HUDEP-2 (cell line): ENCODE measurements around the gene JTB.
"Not testable (repeated sequence)": the region's sequence is repeated elsewhere in the genome, so short reads cannot be mapped to it uniquely, and the experiment has no call there.

Experiments used
- DNase-seq, 76 experiments: peaks; one replicate each; lab custom pipeline; 2025; ENCODE audit not compliant: unreplicated experiment in 76 of 76; lab: John Stamatoyannopoulos, UW

Gene JTB

DNA sequence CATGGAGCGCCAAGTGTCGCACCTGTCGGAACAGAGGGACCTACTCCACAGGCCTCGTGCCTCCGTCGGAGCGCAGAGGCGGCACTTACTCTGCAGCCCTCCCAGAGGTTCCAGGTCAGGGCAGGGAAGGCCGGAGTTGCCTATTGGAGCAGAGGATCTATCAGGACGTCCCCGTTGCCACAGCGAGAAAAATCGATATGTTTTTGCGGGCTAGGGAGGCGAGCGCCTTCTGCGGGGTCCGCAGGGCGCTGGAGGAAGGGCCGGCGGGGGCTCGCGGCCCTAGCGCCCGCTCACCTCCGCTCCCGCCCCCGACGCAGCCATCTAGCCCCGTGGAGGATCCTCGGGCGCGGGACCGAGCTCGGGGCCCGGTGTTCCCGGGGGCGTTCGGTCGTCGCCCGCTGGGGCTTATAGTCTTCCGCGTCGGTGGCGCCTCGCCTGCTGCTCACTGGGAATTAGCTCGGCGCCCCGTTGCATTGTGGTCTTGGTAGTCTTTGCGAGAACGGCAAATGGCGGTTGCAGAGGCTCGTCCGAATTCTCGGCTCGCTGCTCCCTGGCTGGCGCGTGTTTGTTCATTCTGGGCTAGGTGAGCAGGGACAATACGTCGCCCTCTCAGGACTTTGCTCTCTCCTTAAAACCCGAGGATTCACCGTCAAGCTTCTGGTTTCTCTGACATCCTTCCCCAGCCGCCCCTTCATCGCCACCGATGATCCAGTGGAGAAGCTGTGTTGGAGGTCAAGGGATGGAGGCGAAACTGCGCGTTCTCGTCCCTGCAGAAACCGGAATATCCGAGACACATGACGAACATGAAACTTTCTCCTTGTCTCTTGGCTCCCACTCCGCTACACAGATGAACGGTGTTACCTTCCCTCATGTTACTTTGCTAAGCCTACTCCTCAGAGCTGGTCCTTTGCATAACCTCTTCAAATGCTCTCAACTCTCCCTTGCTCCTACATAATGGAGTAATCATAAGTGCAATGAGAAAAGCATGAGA lies at the start of gene JTB:
Gene JTB (minus strand): TSS at position 425 of the 991 bp plus-strand sequence. CDS start 422 bp downstream, at position 3.
- peak in 70 of 76 experiments; percentile 26 to 83 (median 66) for DNase-seq

DNA sequence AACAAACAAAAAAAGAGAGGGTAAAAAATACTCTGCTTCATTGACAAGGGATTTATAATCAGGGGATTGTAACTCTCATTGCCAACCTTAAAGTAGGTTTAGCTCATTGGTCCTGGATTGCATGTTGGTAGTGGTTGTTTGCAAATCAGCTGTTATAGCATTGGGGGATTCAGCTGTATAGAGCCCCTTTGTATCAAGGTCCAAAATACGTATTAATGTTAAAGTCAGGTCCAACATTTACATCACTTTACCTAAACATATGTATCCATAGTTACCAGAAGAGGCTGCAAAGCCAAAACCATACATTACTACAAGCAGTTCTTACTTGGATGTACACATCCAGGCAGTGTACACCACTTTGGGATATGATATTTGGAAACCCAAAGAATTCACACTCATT lies 42.5 kb upstream of the JTB start:
- no peak for DNase-seq

DNA sequence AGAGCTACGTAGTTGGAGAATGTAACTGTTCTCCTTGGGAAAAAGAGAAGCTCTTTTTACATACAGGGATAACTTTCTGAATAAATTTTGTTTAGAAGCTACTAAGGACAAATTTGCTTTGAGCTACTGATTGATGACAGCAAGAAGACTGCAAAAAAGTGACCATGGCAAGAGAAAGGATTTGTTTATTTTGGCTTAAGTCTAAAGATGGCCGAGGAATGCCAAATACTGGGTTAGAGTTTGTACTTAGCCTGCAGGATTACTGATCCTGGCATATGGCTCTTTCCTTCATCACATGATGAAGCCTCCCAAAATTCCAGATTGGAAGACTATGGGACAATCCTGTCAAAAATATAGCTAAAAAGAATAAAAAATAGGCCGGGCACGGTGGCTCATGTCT lies 41.8 kb upstream of the JTB start:
- DNase-seq: no peak

GRCh38 chr1:154014154-154014907 lies 36.9 kb upstream of the JTB start:
- no peak for DNase-seq

- DNase-seq: not testable (repeated sequence)
Observed at GRCh38 chr1:154012543-154012942, 35.1 kb upstream of the JTB start.

- DNase-seq: no peak
Observed at GRCh38 chr1:154012129-154012528, 34.7 kb upstream of the JTB start.

GRCh38 chr1:154006136-154006535 lies 28.7 kb upstream of the JTB start:
- no peak for DNase-seq

DNA sequence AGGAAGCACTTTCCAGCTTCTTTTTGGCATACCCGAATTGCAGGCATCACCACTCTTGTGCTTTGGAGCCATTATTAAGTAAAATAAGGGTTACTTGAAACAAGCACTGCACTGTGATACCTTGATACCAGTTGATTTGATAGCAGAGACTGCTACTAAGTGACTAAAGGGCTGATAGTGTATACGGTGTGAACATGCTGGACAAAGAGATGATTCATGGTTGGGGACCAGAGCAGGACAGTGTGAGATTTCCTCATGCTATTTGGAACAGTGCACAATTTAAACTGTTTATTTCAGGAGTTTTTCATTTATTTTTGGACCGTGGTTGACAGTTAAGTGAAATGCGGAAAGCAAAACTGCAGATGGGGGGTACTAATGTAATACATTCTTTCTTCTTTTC lies 22.9 kb upstream of the JTB start:
- no peak for DNase-seq

DNA sequence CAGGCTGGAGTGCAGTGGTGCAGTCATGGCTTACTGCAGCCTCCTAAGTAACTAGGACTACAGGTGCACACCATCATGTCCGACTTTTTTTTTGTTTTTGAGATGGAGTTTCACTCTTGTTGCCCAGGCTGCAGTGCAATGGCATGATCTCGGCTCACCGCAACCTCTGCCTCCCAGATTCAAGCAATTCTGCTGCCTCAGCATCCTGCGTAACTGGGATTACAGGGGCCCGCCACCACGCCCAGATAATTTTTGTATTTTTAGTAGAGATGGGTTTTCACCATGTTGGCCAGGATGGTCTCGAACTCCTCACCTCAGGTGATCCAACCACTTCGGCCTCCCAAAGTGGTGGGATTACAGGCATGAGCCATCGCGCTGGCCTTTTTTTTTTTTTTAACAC lies 19.4 kb upstream of the JTB start:
- DNase-seq: not testable (repeated sequence)

DNA sequence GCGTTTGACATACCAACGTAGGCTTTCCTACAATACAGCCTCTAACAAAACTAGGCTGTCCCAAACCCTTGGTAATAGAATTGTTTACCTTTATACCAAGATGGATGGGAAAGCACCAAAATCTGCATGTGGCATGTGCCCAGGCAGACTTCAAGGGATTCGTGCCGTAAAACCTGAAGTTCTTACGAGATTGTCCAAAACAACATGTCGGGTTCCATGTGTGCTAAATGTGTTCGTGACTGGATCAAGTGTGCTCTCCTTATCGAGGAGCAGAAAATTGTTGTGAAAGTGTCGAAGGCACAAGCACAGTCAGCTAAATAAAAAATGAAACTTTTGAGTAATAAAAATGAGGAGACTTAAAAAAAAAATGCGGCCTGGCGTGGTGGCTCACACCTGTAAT lies 18.2 kb upstream of the JTB start:
- no peak for DNase-seq

GRCh38 chr1:153995202-153995601 lies 17.7 kb upstream of the JTB start:
- no peak for DNase-seq

- DNase-seq: no peak
Observed at GRCh38 chr1:153991806-153992205, 14.3 kb upstream of the JTB start.

DNA sequence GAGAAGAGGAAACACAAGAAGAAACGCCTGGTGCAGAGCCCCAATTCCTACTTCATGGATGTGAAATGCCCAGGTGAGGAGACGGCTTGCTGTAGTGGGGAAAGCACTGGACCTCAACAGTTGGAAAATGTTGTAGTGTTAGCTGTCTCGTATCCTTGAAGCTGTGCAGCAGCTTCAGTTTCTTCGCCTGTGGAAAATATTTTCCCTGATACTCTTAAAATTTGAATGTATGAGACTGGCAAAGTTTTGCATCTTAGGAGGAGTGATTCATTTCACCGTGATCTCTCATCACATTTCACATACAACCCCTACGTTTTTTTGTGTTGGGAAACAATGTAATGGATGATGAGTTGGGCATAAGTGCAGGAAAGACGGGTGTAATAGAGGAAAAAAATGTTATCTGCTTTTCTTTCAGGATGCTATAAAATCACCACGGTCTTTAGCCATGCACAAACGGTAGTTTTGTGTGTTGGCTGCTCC lies 13.7 kb upstream of the JTB start:
- DNase-seq: no peak

GRCh38 chr1:153990468-153991150 lies 13.1 kb upstream of the JTB start, which contains the start of gene RPS27:
Gene RPS27, plus strand, starts transcription at chr1:153990762. Its CDS starts 35 bp downstream, at chr1:153990797.
- peak in 75 of 76 experiments; percentile 18 to 95 (median 86) for DNase-seq

- no peak for DNase-seq
Observed at GRCh38 chr1:153987621-153988020, 10.1 kb upstream of the JTB start.

DNA sequence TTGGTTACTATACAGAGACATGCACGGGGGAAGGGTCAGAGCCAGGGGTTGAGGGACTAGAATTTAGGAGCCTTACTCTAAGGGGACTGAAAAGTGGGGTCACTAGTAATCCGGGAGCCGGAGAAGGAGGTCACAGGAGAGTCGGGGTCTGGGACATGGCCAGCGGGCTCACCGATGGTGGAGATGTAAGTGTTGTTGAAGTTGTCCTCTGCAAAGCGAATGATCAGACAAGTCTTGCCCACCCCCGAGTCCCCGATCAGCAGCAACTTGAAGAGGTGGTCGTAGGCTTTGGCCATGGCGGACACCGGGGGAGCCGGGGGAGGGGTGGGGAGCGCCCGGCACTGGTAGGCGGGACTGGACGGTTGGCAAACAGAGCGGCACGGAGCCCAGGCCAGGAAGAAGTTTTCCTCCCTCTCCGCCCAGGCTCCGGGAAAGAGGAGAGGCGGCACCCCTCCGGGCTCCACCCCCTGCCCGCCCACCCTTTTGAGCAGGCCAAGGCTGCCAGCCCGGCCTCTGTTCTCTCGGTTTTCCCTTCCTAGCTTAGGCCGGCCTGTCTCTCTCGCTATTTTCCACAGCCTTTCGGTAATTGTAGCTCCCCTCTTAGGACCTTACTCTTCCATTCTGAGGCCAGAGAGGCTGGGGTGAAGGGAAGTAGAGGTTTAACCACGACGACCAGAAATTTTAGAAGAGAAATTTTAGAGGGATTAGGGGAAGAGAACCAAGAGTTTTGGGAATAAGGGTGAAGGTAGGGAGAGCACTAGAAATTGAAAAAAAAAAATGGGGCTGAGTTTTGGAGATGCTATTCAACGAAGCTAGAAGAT lies 8.7 kb upstream of the JTB start, which contains the start of gene RAB13:
Gene RAB13 (minus strand): TSS at position 399 of the 821 bp plus-strand sequence. CDS start 103 bp downstream, at position 296.
- DNase-seq: peak in 69 of 76 experiments; percentile 12 to 81 (median 60)

DNA sequence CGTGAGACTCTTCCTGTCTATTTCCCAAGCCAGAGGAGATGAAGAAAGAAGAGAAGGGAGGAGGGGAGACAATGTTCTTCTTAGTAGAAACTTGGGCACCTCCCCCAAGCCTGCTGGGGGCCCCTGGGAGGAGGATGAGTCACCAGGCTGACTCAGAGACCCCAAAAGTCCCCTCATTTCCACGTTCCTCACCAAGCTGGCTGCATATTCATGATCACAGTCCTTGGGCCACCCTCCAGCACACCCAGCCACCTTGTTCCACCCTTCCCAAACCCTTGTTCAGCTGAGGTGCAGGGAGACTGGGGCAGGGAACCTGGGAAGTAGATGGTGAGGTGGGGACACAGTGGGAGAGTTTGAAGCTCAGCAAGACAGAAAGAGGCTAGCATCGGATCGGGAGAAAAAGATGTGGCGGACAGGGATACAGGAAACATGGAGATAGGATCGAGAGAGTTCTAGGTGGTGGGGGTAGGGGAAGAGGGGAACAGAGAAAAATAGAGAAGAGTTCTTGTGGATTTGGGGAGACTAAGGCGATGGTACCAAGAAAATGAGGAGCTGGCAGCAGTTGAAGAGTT lies 8.0 kb upstream of the JTB start:
- peak in 1 of 76 experiments; percentile 21 for DNase-seq

DNA sequence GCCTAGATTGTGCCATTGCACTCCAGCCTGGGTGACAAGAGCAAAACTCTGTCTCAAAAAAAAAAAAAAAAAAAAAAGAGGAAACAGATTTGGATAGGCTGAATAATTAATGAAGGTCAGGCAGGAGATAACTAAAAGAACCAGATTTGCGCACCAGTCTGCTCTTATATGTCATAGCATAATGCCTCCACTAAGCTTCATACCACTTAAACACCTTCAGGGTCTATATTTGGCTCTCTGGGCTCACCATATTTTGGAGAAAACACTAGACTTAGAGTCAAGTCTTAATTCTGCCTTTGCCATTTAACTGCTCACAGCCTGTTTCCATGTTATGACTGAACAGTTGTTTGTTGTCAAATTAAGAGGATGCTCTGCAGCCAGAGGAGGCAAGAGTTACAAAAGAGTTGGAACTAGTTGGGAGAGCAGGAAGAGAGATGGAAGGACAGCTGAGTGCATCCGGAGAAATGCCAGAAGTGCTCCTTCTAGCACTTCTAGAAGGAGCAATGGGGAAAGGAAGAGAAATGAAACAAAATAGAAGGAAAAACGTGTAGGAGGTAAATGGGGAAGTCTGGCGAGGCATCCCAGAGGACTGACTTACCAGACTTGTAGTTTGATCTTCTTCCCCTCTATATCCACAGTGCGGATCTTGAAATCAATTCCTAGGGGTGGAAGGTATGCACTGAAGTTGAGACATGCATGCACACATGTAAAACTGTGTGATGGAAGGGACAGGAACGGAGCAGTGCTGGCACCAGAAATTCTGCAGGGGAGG lies 6.8 kb upstream of the JTB start:
- no peak for DNase-seq

DNA sequence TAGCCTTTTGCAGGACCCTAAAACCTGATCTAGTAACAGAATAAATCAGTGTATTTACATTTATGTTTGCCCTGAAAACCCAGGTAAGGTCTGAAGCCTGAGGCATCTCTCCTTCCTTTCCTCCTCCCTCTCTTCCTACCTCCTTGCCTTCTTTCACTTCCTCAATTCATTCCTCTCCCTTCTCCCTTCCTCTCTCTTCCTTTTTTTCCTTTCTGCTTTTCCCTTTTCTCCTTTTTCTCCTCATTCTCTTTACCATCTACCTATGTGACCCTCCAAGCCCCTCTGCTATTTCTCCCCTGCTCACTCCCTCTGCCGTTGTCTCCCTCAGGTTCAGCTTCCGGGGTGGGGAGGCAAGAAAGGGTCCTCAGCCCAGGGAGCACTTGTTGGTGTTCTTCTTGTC lies 4.3 kb upstream of the JTB start:
- not testable (repeated sequence) for DNase-seq
